K562 (cell line): Measurements from ENCODE around the gene RNF152. TPM values are rescaled to one million over a fixed set of nuclear protein-coding genes. Genes with fewer than 3 reads are reported as not detected.

Experiments
- ATAC-seq: fragments of 200-7000 bp; cut with Tn5 transposase; 3 replicates; pipeline ENCODE4 v1.9.1; 2020; ENCODE audit warnings: moderate library complexity
- BruUV-seq: library from RNA; stranded (reverse); fragments of 400-500 nt; replicated peaks from 2 replicates; lab custom pipeline; 2021; lab: Mats Ljungman, UMichigan
- CTCF ChIA-PET: fragments of 300-600 bp; formaldehyde crosslinking; extraction: SDS; loops from one replicate; lab custom pipeline; 2021; ENCODE audit warnings: low intra/inter-chr PET ratio; lab: Yijun Ruan, JAX
- POLR2A ChIA-PET: fragments of 300-600, 350-650 bp; sonication (Branson Sonifier 250); formaldehyde crosslinking; extraction: SDS; loops from one replicate; lab custom pipeline; 2021; ENCODE audit warnings: antibody characterized with exemption, inconsistent platforms; lab: Yijun Ruan, JAX
- DNase-seq, 4 experiments: peaks; one replicate each; pipeline versions ENCODE4 v3.0.0 to v3.0.0-alpha.2; 2011 to 2018; ENCODE audit warnings: low spot score in 3 of 4, mixed read lengths in 3 of 4; ENCODE audit errors: extremely low read depth in 1 of 4
- FAIRE-seq: peaks from 2 replicates; lab custom pipeline; 2011; peaks lifted over from hg19 to GRCh38; lab: Jason Lieb, UNC
- H2AFZ ChIP-seq: 2 replicates; pipeline ENCODE4 v1.6.0; 2011; ENCODE audit warnings: low read depth, low read length, control low read depth, inconsistent platforms
- H3K27ac ChIP-seq: fragments of 200-600 bp; 3 replicates; pipeline ENCODE4 v1.8.0; 2011; ENCODE audit warnings: low read depth, mild to moderate bottlenecking, control low read depth, inconsistent platforms, low read length, moderate library complexity, mixed read lengths; ENCODE audit errors: extremely low read depth
- H3K27me3 ChIP-seq, 2 experiments: fragments of 300-600 bp in 1 of 2; 2 replicates in 1 of 2; 3 replicates in 1 of 2; pipeline versions ENCODE4 v1.6.0 to v1.8.0; 2011; ENCODE audit warnings: inconsistent platforms in 2 of 2, low read length in 2 of 2, mild to moderate bottlenecking in 1 of 2, mixed read lengths in 1 of 2, moderate library complexity in 1 of 2; ENCODE audit not compliant: control insufficient read depth in 2 of 2, insufficient read depth in 2 of 2
- H3K36me3 ChIP-seq: fragments of 300-600 bp; 3 replicates; pipeline ENCODE4 v1.8.0; 2011; ENCODE audit warnings: mild to moderate bottlenecking, low read length, inconsistent platforms; ENCODE audit not compliant: control insufficient read depth, insufficient read depth
- H3K4me1 ChIP-seq, 2 experiments: fragments of 200-600 bp in 1 of 2; replicated peaks in 1 of 2; 2 replicates in 1 of 2; 3 replicates in 1 of 2; pipeline versions ENCODE4 v1.5.1 to v1.8.0; 2011; ENCODE audit warnings: inconsistent platforms in 2 of 2, low read length in 2 of 2, mild to moderate bottlenecking in 1 of 2, mixed read lengths in 1 of 2, moderate library complexity in 1 of 2; ENCODE audit not compliant: control insufficient read depth in 2 of 2, insufficient read depth in 2 of 2
- H3K4me2 ChIP-seq: 2 replicates; pipeline ENCODE4 v1.6.1; 2011; ENCODE audit warnings: low read length, control low read depth, inconsistent platforms, mixed read lengths; ENCODE audit not compliant: insufficient read depth
- H3K4me3 ChIP-seq: fragments of 200-600 bp; sonication (generic), shearing (Covaris generic); 2 replicates; pipeline ENCODE4 v1.5.1; 2016; ENCODE audit warnings: control low read depth, inconsistent platforms
- H3K79me2 ChIP-seq: fragments of 200-600 bp; 3 replicates; pipeline ENCODE4 v1.8.0; 2011; ENCODE audit warnings: low read length, inconsistent platforms; ENCODE audit not compliant: control insufficient read depth, insufficient read depth
- H3K9ac ChIP-seq, 2 experiments: 2 replicates each; pipeline versions ENCODE4 v1.6.0 to v1.6.1; 2011; ENCODE audit warnings: low read depth in 2 of 2, low read length in 2 of 2, control low read depth in 1 of 2, inconsistent platforms in 1 of 2, mild to moderate bottlenecking in 1 of 2, mixed read lengths in 1 of 2; ENCODE audit not compliant: insufficient read depth in 1 of 2
- H3K9me1 ChIP-seq: one replicate; pipeline ENCODE4 v1.6.0; 2011; ENCODE audit warnings: inconsistent platforms, mild to moderate bottlenecking, low read length, moderate library complexity; ENCODE audit not compliant: control insufficient read depth, insufficient read depth
- H3K9me3 ChIP-seq: replicated peaks from 2 replicates; pipeline ENCODE4 v1.5.1; 2011; ENCODE audit warnings: low read depth, low read length, inconsistent platforms; ENCODE audit not compliant: control insufficient read depth, insufficient read depth
- H4K20me1 ChIP-seq: replicated peaks from 2 replicates; pipeline ENCODE4 v1.6.1; 2011; ENCODE audit warnings: low read length, inconsistent platforms, mixed read lengths; ENCODE audit not compliant: control insufficient read depth, insufficient read depth
- CBFA2T3 ChIP-seq: fragments of 450-650 bp; IDR thresholded peaks from 2 replicates; pipeline ENCODE4 v1.6.1; 2017
- CBX2 ChIP-seq: fragments of 200-600 bp; sonication (generic); IDR thresholded peaks from one replicate; pipeline ENCODE4 v1.6.1; 2012; ENCODE audit warnings: mild to moderate bottlenecking, low read length, inconsistent platforms; ENCODE audit not compliant: insufficient read depth, poor library complexity, severe bottlenecking
- FOXJ2 ChIP-seq: fragments of 200-800 bp; sonication (Bioruptor generic); IDR thresholded peaks from 2 replicates; pipeline ENCODE4 v1.6.1; 2016; ENCODE audit warnings: missing genetic modification characterization, missing compliant biosample characterization
- FOXM1 ChIP-seq, 2 experiments: fragments of 450-650 bp in 1 of 2; sonication (generic) in 1 of 2; formaldehyde crosslinking in 1 of 2; IDR thresholded peaks; 2 replicates each; pipeline versions ENCODE4 v1.6.1 to v1.9.0; 2017 to 2022; ENCODE audit warnings: low read depth in 2 of 2, mild to moderate bottlenecking in 2 of 2, missing genetic modification reagents in 1 of 2, moderate library complexity in 1 of 2
- ILF3 ChIP-seq: fragments of 450-650 bp; IDR thresholded peaks from 2 replicates; pipeline ENCODE4 v1.6.1; 2018; ENCODE audit warnings: antibody characterized with exemption, mild to moderate bottlenecking, moderate library complexity, borderline replicate concordance
- KAT8 ChIP-seq: fragments of 450-650 bp; IDR thresholded peaks from 2 replicates; pipeline ENCODE4 v1.6.1; 2016; ENCODE audit warnings: low read depth, mild to moderate bottlenecking
- PHF8 ChIP-seq: fragments of 200-600 bp; sonication (generic); IDR thresholded peaks from 2 replicates; pipeline ENCODE4 v1.6.1; 2012; ENCODE audit warnings: mixed run types, mild to moderate bottlenecking, inconsistent platforms, low read length, moderate library complexity, borderline replicate concordance
- RFX7 ChIP-seq: fragments of 250-450 bp; sonication (Bioruptor Pico); IDR thresholded peaks from 2 replicates; pipeline ENCODE4 v1.5.1; 2021; ENCODE audit warnings: mild to moderate bottlenecking
- SMAD4 ChIP-seq: fragments of 250-450 bp; sonication (Bioruptor Pico); conservative IDR thresholded peaks from 2 replicates; pipeline ENCODE4 v1.8.0; 2021; ENCODE audit warnings: inconsistent platforms, mild to moderate bottlenecking, moderate library complexity
- ZFX ChIP-seq: sonication (generic); formaldehyde crosslinking; IDR thresholded peaks from 2 replicates; pipeline ENCODE4 v1.8.0; 2022; ENCODE audit warnings: mild to moderate bottlenecking, missing genetic modification reagents, moderate library complexity
- ZNF586 ChIP-seq: fragments of 450-650 bp; formaldehyde crosslinking; conservative IDR thresholded peaks from 2 replicates; pipeline ENCODE4 v1.4.0; 2020; ENCODE audit warnings: mild to moderate bottlenecking, moderate library complexity
- WGBS: fragments of 100-300 bp; shearing (Covaris generic); methylation state at CpG from one replicate; pipeline ENCODE4 v1.1.6; 2016; ENCODE audit warnings: low coverage, mixed read lengths; ENCODE audit not compliant: insufficient coverage; ENCODE audit errors: missing lambda C conversion rate; 5-methylcytosine and 5-hydroxymethylcytosine counted together
- in situ Hi-C: fragments of 300-500 bp; cut with MboI; formaldehyde crosslinking; loops from 4 replicates; pipeline ENCODE4 v1.15.0; 2018; ENCODE audit warnings: inconsistent platforms, mixed read lengths
- intact Hi-C: fragments of 100-400 bp; cut with micrococcal nuclease; formaldehyde crosslinking; loops from 2 replicates; pipeline ENCODE4 v1.14.2; 2022
- polyA plus RNA-seq, 8 experiments: library from polyadenylated mRNA; depleted of rRNA in 4 of 8; stranded (reverse) in 5 of 8; unstranded in 3 of 8; fragments of >200 nt; fragmentation: Nextera tagmentation in 2 of 8; fragmentation: Illumina TruSeq in 1 of 8; extraction: Ambion mirVana in 2 of 8; extraction: Trizol in 1 of 8; gene quantifications; 2 replicates each; pipeline versions ENCODE4 v1.2.1 to v1.2.3, GENCODE V29; 2011 to 2014; ENCODE audit warnings: inconsistent platforms in 1 of 8, missing spikeins in 1 of 8
- total RNA-seq, 7 experiments: library from RNA; depleted of rRNA in 6 of 7; stranded (reverse); fragments of >200 nt in 6 of 7; fragmentation: Illumina TruSeq in 2 of 7; extraction: Trizol in 2 of 7; gene quantifications; 2 replicates each; pipeline versions ENCODE4 v1.2.1 to v1.2.3, GENCODE V29; 2011 to 2021; ENCODE audit warnings: low replicate concordance in 1 of 7
- TF ChIP-seq, protein P1 (sequence below): fragments of 200-400 bp; formaldehyde crosslinking; IDR thresholded peaks from 2 replicates; pipeline ENCODE4 v1.6.1; 2017; ENCODE audit warnings: mild to moderate bottlenecking, low read depth, low read length, moderate library complexity
- TF ChIP-seq, protein P2 (sequence below), 2 experiments: fragments of 450-650 bp; IDR thresholded peaks; 2 replicates each; pipeline ENCODE4 v1.6.1; 2016; ENCODE audit warnings: mild to moderate bottlenecking in 2 of 2, borderline replicate concordance in 1 of 2, low read depth in 1 of 2, moderate library complexity in 1 of 2

Gene RNF152
- total and polyA plus RNA-seq, 9 of the 15 experiments (the other 6 are each of a cell fraction or from before 2014, with no cell fraction given): 0.04 to 0.05 TPM; not detected in 7

GRCh38 chr18:61770279-61770678 lies 122.5 kb downstream of the RNF152 start:
- H3K4me3 ChIP-seq: no peak overlapping the region
- FAIRE-seq: no peak
- no peaks in the 10 kb centered on the region for H3K79me2 ChIP-seq
- no peaks in the 10 kb centered on the region for H3K9me3 ChIP-seq
- no TSS peak for BruUV-seq
- H3K9me1 ChIP-seq: no peaks in the 10 kb centered on the region
- ChIA-PET CTCF (no interaction called here), POLR2A (no interaction called here)
- intact Hi-C loops: no loop called here
- no peaks in the 10 kb centered on the region for H4K20me1 ChIP-seq
- no peak for DNase-seq
- 3% methylated on average over 3 of the region's 3 CpGs for WGBS
- H2AFZ ChIP-seq: no peak overlapping the region
- no peaks in the 10 kb centered on the region for H3K4me1 ChIP-seq
- H3K36me3 ChIP-seq: no peaks in the 10 kb centered on the region
- H3K4me2 ChIP-seq: no peak overlapping the region
- no peak for ATAC-seq
- H3K27ac ChIP-seq: no peak overlapping the region
- no peak overlapping the region for H3K9ac ChIP-seq
- H3K27me3 ChIP-seq: no peaks in the 10 kb centered on the region
- in situ Hi-C loops: no loop called here
- TF ChIP-seq RFX7: no peak
- TF ChIP-seq KAT8: no peak
- TF ChIP-seq CBX2: no peak
- TF ChIP-seq SMAD4: no peak
- no peak for TF ChIP-seq FOXM1 (IDR thresholded peaks at IDR 0.05; ENCODE audit: low read depth)
- no peak for TF ChIP-seq FOXM1 (CRISPR knock-in tag; IDR thresholded peaks at IDR 0.05; ENCODE audit: low read depth)
- TF ChIP-seq PHF8: no peak
- TF ChIP-seq FOXJ2 (tag): no peak
- TF ChIP-seq ILF3: no peak
- TF ChIP-seq ZNF586 (CRISPR knock-in tag): no peak
- TF ChIP-seq, protein P1, sequence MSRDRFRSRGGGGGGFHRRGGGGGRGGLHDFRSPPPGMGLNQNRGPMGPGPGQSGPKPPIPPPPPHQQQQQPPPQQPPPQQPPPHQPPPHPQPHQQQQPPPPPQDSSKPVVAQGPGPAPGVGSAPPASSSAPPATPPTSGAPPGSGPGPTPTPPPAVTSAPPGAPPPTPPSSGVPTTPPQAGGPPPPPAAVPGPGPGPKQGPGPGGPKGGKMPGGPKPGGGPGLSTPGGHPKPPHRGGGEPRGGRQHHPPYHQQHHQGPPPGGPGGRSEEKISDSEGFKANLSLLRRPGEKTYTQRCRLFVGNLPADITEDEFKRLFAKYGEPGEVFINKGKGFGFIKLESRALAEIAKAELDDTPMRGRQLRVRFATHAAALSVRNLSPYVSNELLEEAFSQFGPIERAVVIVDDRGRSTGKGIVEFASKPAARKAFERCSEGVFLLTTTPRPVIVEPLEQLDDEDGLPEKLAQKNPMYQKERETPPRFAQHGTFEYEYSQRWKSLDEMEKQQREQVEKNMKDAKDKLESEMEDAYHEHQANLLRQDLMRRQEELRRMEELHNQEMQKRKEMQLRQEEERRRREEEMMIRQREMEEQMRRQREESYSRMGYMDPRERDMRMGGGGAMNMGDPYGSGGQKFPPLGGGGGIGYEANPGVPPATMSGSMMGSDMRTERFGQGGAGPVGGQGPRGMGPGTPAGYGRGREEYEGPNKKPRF: no peak
- TF ChIP-seq, protein P2, sequence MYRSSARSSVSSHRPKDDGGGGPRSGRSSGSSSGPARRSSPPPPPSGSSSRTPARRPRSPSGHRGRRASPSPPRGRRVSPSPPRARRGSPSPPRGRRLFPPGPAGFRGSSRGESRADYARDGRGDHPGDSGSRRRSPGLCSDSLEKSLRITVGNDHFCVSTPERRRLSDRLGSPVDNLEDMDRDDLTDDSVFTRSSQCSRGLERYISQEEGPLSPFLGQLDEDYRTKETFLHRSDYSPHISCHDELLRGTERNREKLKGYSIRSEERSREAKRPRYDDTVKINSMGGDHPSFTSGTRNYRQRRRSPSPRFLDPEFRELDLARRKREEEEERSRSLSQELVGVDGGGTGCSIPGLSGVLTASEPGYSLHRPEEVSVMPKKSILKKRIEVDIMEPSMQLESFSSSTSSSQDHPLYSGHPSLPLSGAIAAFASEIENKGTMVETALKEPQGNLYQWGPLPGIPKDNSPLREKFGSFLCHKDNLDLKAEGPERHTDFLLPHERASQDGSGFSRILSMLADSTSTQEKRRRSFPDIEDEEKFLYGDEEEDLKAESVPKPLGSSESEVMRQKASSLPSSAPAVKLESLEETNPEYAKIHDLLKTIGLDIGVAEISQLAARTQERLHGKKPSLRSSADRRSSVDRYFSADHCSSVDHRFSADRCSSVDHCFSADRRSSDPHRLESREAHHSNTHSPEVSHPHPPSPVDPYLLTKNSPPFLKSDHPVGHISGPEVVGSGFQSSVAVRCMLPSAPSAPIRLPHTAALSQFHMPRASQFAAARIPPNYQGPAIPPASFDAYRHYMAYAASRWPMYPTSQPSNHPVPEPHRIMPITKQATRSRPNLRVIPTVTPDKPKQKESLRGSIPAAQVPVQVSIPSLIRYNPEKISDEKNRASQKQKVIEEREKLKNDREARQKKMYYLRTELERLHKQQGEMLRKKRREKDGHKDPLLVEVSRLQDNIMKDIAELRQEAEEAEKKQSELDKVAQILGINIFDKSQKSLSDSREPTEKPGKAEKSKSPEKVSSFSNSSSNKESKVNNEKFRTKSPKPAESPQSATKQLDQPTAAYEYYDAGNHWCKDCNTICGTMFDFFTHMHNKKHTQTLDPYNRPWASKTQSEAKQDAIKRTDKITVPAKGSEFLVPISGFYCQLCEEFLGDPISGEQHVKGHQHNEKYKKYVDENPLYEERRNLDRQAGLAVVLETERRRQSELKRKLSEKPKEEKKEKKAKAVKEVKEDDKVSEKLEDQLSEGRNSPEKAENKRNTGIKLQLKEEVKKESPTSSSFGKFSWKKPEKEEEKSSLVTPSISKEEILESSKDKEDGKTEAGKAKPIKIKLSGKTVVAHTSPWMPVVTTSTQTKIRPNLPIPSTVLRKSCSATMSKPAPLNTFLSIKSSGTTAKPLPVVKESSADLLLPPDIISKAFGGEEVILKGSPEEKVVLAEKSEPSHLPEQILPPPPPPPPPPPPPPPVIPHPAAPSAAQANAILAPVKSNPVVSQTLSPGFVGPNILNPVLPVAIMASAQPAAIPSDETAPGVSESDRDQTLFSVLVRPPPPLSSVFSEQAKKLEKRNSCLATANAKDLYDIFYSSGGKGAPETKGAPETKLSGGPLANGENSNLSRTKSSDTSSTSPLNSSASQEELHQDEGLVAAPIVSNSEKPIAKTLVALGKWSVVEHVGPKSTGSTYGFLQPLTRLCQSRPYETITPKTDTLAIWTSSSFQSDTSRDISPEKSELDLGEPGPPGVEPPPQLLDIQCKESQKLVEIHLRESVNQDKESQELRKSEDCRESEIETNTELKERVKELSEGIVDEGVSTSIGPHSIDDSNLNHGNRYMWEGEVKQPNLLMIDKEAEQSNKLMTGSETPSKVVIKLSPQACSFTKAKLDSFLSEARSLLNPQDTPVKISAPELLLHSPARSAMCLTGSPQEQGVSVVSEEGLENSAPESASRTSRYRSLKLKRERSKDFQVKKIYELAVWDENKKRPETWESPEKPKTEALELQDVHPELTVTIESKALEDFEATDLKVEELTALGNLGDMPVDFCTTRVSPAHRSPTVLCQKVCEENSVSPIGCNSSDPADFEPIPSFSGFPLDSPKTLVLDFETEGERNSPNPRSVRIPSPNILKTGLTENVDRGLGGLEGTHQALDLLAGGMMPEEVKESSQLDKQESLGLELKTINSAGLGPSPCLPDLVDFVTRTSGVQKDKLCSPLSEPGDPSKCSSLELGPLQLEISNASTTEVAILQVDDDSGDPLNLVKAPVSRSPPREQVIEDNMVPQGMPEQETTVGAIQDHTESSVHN (IDR thresholded peaks at IDR 0.05; ENCODE audit: borderline replicate concordance in 1 of 2, low read depth in 1 of 2): no peak
- TF ChIP-seq ZFX (CRISPR knock-in tag): no peak
- TF ChIP-seq CBFA2T3: no peak
